ENCODE data around the gene XYLT1.

The XYLT1 gene

GRCh38 chr16:17213025-17213424, 257.7 kb downstream of the XYLT1 start:
- no peak for DNase-seq

- DNase-seq = no peak
These were observed 258.2 kb downstream of the XYLT1 start for GRCh38 chr16:17212606-17213005.

- DNase-seq = peak; percentile 27
These were observed 259.0 kb downstream of the XYLT1 start for GRCh38 chr16:17211797-17212196.

- DNase-seq = no peak
These were observed 264.0 kb downstream of the XYLT1 start for GRCh38 chr16:17206712-17207111.

- DNase-seq = no peak
These were observed 265.2 kb downstream of the XYLT1 start for GRCh38 chr16:17205279-17206211.

GRCh38 chr16:17204644-17205043, 266.1 kb downstream of the XYLT1 start:
- no peak for DNase-seq

- DNase-seq = no peak
These were observed 266.6 kb downstream of the XYLT1 start for GRCh38 chr16:17204206-17204605.

- DNase-seq = no peak
These were observed 267.3 kb downstream of the XYLT1 start for GRCh38 chr16:17203424-17203823.

- no peak for DNase-seq
These were observed 271.6 kb downstream of the XYLT1 start for GRCh38 chr16:17199135-17199534.

GRCh38 chr16:17196526-17196925, 274.2 kb downstream of the XYLT1 start:
- no peak for DNase-seq

- peak; percentile 62 for DNase-seq
These were observed 276.5 kb downstream of the XYLT1 start for GRCh38 chr16:17194190-17194780.

GRCh38 chr16:17193566-17194100, 277.1 kb downstream of the XYLT1 start:
- DNase-seq = no peak

GRCh38 chr16:17184026-17184425, 286.7 kb downstream of the XYLT1 start:
- DNase-seq = no peak

- no peak for DNase-seq
These were observed 292.5 kb downstream of the XYLT1 start for GRCh38 chr16:17177959-17178905.

- DNase-seq = no peak
These were observed 293.4 kb downstream of the XYLT1 start for GRCh38 chr16:17177242-17177958.

GRCh38 chr16:17176199-17176598, 294.6 kb downstream of the XYLT1 start:
- no peak for DNase-seq

- no peak for DNase-seq
These were observed 297.5 kb downstream of the XYLT1 start for GRCh38 chr16:17173281-17173680.

- no peak for DNase-seq
These were observed 299.3 kb downstream of the XYLT1 start for GRCh38 chr16:17171250-17172143.

GRCh38 chr16:17170435-17170834, 300.3 kb downstream of the XYLT1 start:
- DNase-seq = no peak

- DNase-seq = no peak
These were observed 302.6 kb downstream of the XYLT1 start for GRCh38 chr16:17168181-17168580.

GRCh38 chr16:17166095-17166494, 304.7 kb downstream of the XYLT1 start:
- no peak for DNase-seq
